ENCODE data around the gene NOS3. TPM values are rescaled to one million over a fixed set of nuclear protein-coding genes. Genes with fewer than 3 reads are reported as not detected.

The NOS3 gene
- total and polyA plus RNA-seq, 2 experiments from 2014 or later = 0.32 to 0.83 TPM

GRCh38 chr7:151016942-151017341 lies 26.1 kb downstream of the NOS3 start:
- no peak overlapping the region for H3K4me2 ChIP-seq (ENCODE audit: unreplicated experiment)
- WGBS, 2 experiments (ENCODE audit: low coverage in 1 of 2, low lambda C conversion rate in 2 of 2, missing lambda C conversion rate in 2 of 2) = 81 to 82% methylated on average over 12 to 15 of the region's 15 CpGs
- H3K9ac ChIP-seq = no peak overlapping the region
- H3K4me3 ChIP-seq = no peak overlapping the region
- in situ Hi-C loops (cut with MboI) = no loop called here
- TF ChIP-seq EZH2 (IDR thresholded peaks at IDR 0.05; ENCODE audit: insufficient read depth, poor library complexity, severe bottlenecking) (no peak), EZH2phosphoT487 (IDR thresholded peaks at IDR 0.05; ENCODE audit: insufficient read depth, low read depth) (no peak)
- no peak for DNase-seq
- H3F3A ChIP-seq (ENCODE audit: insufficient read depth) = no peaks in the 10 kb centered on the region
- no peaks in the 10 kb centered on the region for H3K4me1 ChIP-seq (ENCODE audit: insufficient read depth)
- H3K27me3 ChIP-seq (replicated peaks; ENCODE audit: insufficient read depth) = peaks cover 19% of the 10 kb centered on the region
- H3K9me3 ChIP-seq (ENCODE audit: low read depth) = no peaks in the 10 kb centered on the region
- no peaks in the 10 kb centered on the region for H3K36me3 ChIP-seq (ENCODE audit: low read depth)
- H3K79me2 ChIP-seq (ENCODE audit: insufficient read depth) = no peaks in the 10 kb centered on the region
- H3K27ac ChIP-seq = no peak overlapping the region
- H3K9me2 ChIP-seq (ENCODE audit: insufficient read depth) = no peaks in the 10 kb centered on the region
- no peaks in the 10 kb centered on the region for H4K20me1 ChIP-seq (ENCODE audit: insufficient read depth)
- no peak overlapping the region for H2AFZ ChIP-seq

GRCh38 chr7:151017370-151017952 lies 26.6 kb downstream of the NOS3 start:
- Histone ChIP-seq H3F3A (ENCODE audit: insufficient read depth) (no peaks in the 10 kb centered on the region), H4K20me1 (ENCODE audit: insufficient read depth) (no peaks in the 10 kb centered on the region), H3K9ac (no peak overlapping the region), H3K36me3 (ENCODE audit: low read depth) (no peaks in the 10 kb centered on the region), H2AFZ (peak overlapping the region; percentile 56), H3K4me2 (ENCODE audit: unreplicated experiment) (no peak overlapping the region), H3K4me3 (no peak overlapping the region), H3K79me2 (ENCODE audit: insufficient read depth) (no peaks in the 10 kb centered on the region), H3K9me3 (ENCODE audit: low read depth) (no peaks in the 10 kb centered on the region), H3K27ac (no peak overlapping the region), H3K4me1 (ENCODE audit: insufficient read depth) (no peaks in the 10 kb centered on the region), H3K9me2 (ENCODE audit: insufficient read depth) (no peaks in the 10 kb centered on the region), H3K27me3 (replicated peaks; ENCODE audit: insufficient read depth) (peaks cover 19% of the 10 kb centered on the region)
- in situ Hi-C loops (cut with MboI) = no loop called here
- 33% methylated on average over 13 of the region's 13 CpGs for WGBS, 2 experiments (ENCODE audit: low coverage in 1 of 2, low lambda C conversion rate in 2 of 2, missing lambda C conversion rate in 2 of 2)
- DNase-seq = no peak
- TF ChIP-seq EZH2phosphoT487 (IDR thresholded peaks at IDR 0.05; ENCODE audit: insufficient read depth, low read depth) (no peak), EZH2 (IDR thresholded peaks at IDR 0.05; ENCODE audit: insufficient read depth, poor library complexity, severe bottlenecking) (no peak)

GRCh38 chr7:151017953-151018420 lies 27.2 kb downstream of the NOS3 start:
- in situ Hi-C loops (cut with MboI) = no loop called here
- Histone ChIP-seq H3K4me3 (peak overlapping the region; percentile 38), H3K9ac (no peak overlapping the region), H3K9me3 (ENCODE audit: low read depth) (no peaks in the 10 kb centered on the region), H3K79me2 (ENCODE audit: insufficient read depth) (no peaks in the 10 kb centered on the region), H3K4me2 (ENCODE audit: unreplicated experiment) (peak overlapping the region; percentile 54), H4K20me1 (ENCODE audit: insufficient read depth) (no peaks in the 10 kb centered on the region), H3F3A (ENCODE audit: insufficient read depth) (no peaks in the 10 kb centered on the region), H3K27ac (no peak overlapping the region), H3K27me3 (replicated peaks; ENCODE audit: insufficient read depth) (peaks cover 19% of the 10 kb centered on the region), H3K36me3 (ENCODE audit: low read depth) (no peaks in the 10 kb centered on the region), H3K4me1 (ENCODE audit: insufficient read depth) (no peaks in the 10 kb centered on the region), H3K9me2 (ENCODE audit: insufficient read depth) (no peaks in the 10 kb centered on the region), H2AFZ (peak overlapping the region; percentile 56)
- 2 to 5% methylated on average over 34 of the region's 34 CpGs for WGBS, 2 experiments (ENCODE audit: low coverage in 1 of 2, low lambda C conversion rate in 2 of 2, missing lambda C conversion rate in 2 of 2)
- DNase-seq = peak; percentile 73
- TF ChIP-seq EZH2phosphoT487 (IDR thresholded peaks at IDR 0.05; ENCODE audit: insufficient read depth, low read depth) (no peak), EZH2 (IDR thresholded peaks at IDR 0.05; ENCODE audit: insufficient read depth, poor library complexity, severe bottlenecking) (no peak)

- Histone ChIP-seq H3K4me1 (ENCODE audit: insufficient read depth) (no peaks in the 10 kb centered on the region), H3K27me3 (replicated peaks; ENCODE audit: insufficient read depth) (peaks cover 19% of the 10 kb centered on the region), H4K20me1 (ENCODE audit: insufficient read depth) (no peaks in the 10 kb centered on the region), H3K79me2 (ENCODE audit: insufficient read depth) (no peaks in the 10 kb centered on the region), H3K36me3 (ENCODE audit: low read depth) (no peaks in the 10 kb centered on the region), H3K9me2 (ENCODE audit: insufficient read depth) (no peaks in the 10 kb centered on the region), H3K4me3 (peak overlapping the region; percentile 38), H3K9ac (no peak overlapping the region), H3K4me2 (ENCODE audit: unreplicated experiment) (peak overlapping the region; percentile 54), H3F3A (ENCODE audit: insufficient read depth) (no peaks in the 10 kb centered on the region), H3K9me3 (ENCODE audit: low read depth) (no peaks in the 10 kb centered on the region), H2AFZ (peak overlapping the region; percentile 56), H3K27ac (no peak overlapping the region)
- 5% methylated on average over 52 to 77 of the region's 82 CpGs for WGBS, 2 experiments (ENCODE audit: low coverage in 1 of 2, low lambda C conversion rate in 2 of 2, missing lambda C conversion rate in 2 of 2)
- peak; percentile 52 for DNase-seq
- in situ Hi-C loops (cut with MboI) = no loop called here
- TF ChIP-seq EZH2phosphoT487 (IDR thresholded peaks at IDR 0.05; ENCODE audit: insufficient read depth, low read depth) (no peak), EZH2 (IDR thresholded peaks at IDR 0.05; ENCODE audit: insufficient read depth, poor library complexity, severe bottlenecking) (no peak)
Measured at GRCh38 chr7:151018421-151019129, 27.8 kb downstream of the NOS3 start.

All from GM23248 (cell line).